H1 (cell line): Measurements from ENCODE around the gene ANKRD6. TPM values are rescaled to one million over a fixed set of nuclear protein-coding genes. Genes with fewer than 3 reads are reported as not detected.

Experiments used
- CTCF ChIA-PET: fragments of 300-600 bp; sonication (Branson Sonifier 250); formaldehyde crosslinking; loops from one replicate; lab custom pipeline; 2021; ENCODE audit not compliant: partially characterized antibody; lab: Charles Lee
- POLR2A ChIA-PET: fragments of 300-600 bp; sonication (Branson Sonifier 250); formaldehyde crosslinking; loops from one replicate; lab custom pipeline; 2021; ENCODE audit warnings: inconsistent platforms; ENCODE audit not compliant: partially characterized antibody; lab: Charles Lee
- DNase-seq, 2 experiments: peaks; one replicate each; pipeline versions ENCODE4 v3.0.0 to v3.0.0-alpha.2; 2010 to 2022; ENCODE audit warnings: low spot score in 2 of 2, low read depth in 1 of 2, mixed read lengths in 1 of 2
- FAIRE-seq: peaks from 2 replicates; lab custom pipeline; 2011; peaks lifted over from hg19 to GRCh38; lab: Jason Lieb, UNC
- H2AFZ ChIP-seq: 2 replicates; pipeline ENCODE4 v1.8.1; 2012; ENCODE audit warnings: low read length, inconsistent platforms
- H2AK5ac ChIP-seq: 2 replicates; pipeline ENCODE4 v1.6.1; 2013; ENCODE audit warnings: low read depth, low read length
- H2BK120ac ChIP-seq: replicated peaks from 2 replicates; pipeline ENCODE3; 2013; ENCODE audit warnings: low read depth, low read length, inconsistent platforms
- H2BK12ac ChIP-seq: 2 replicates; pipeline ENCODE4 v1.6.1; 2013; ENCODE audit warnings: low read depth, low read length
- H2BK15ac ChIP-seq: 2 replicates; pipeline ENCODE4 v1.6.1; 2013; ENCODE audit warnings: low read length
- H2BK20ac ChIP-seq: 2 replicates; pipeline ENCODE4 v1.6.1; 2013; ENCODE audit warnings: low read length
- H2BK5ac ChIP-seq: 2 replicates; pipeline ENCODE4 v1.6.1; 2013; ENCODE audit warnings: low read depth, low read length
- H3K14ac ChIP-seq: 2 replicates; pipeline ENCODE4 v1.6.1; 2013; ENCODE audit warnings: inconsistent platforms; ENCODE audit not compliant: insufficient read length
- H3K18ac ChIP-seq: 2 replicates; pipeline ENCODE4 v1.6.1; 2013; ENCODE audit warnings: low read length; ENCODE audit errors: extremely low read depth
- H3K23ac ChIP-seq: 2 replicates; pipeline ENCODE4 v1.6.1; 2013; ENCODE audit warnings: inconsistent platforms; ENCODE audit not compliant: insufficient read length
- H3K23me2 ChIP-seq: 2 replicates; pipeline ENCODE4 v1.6.1; 2013; ENCODE audit warnings: low read depth, low read length
- H3K27ac ChIP-seq: 2 replicates; pipeline ENCODE4 v1.6.1; 2011; ENCODE audit warnings: low read depth, low read length, inconsistent platforms
- H3K27me3 ChIP-seq, 4 experiments: replicated peaks in 1 of 4; 1 replicate in 1 of 4; 2 replicates in 3 of 4; pipeline versions ENCODE4 v1.6.1 to v1.8.1; 2011 to 2013; ENCODE audit warnings: low read length in 3 of 4, mild to moderate bottlenecking in 3 of 4, inconsistent platforms in 2 of 4, mixed read lengths in 2 of 4, moderate library complexity in 1 of 4; ENCODE audit not compliant: control insufficient read depth in 3 of 4, insufficient read depth in 3 of 4; ENCODE audit errors: extremely low read depth in 1 of 4
- H3K36me3 ChIP-seq, 4 experiments: 2 replicates each; pipeline versions ENCODE4 v1.6.1 to v1.8.1; 2011 to 2013; ENCODE audit warnings: mild to moderate bottlenecking in 4 of 4, low read length in 3 of 4, moderate library complexity in 2 of 4, control low read depth in 1 of 4, inconsistent platforms in 1 of 4; ENCODE audit not compliant: insufficient read depth in 4 of 4, control insufficient read depth in 2 of 4
- H3K4ac ChIP-seq: replicated peaks from 2 replicates; pipeline ENCODE3; 2013; ENCODE audit warnings: low read length, low read depth, mixed read lengths, inconsistent platforms; ENCODE audit not compliant: insufficient read length
- H3K4me1 ChIP-seq, 4 experiments: replicated peaks in 1 of 4; 1 replicate in 1 of 4; 2 replicates in 3 of 4; pipeline versions ENCODE4 v1.6.1 to v1.8.1; 2011 to 2013; ENCODE audit warnings: low read length in 3 of 4, inconsistent platforms in 2 of 4, mixed read lengths in 1 of 4; ENCODE audit not compliant: insufficient read depth in 4 of 4, control insufficient read depth in 3 of 4
- H3K4me2 ChIP-seq, 2 experiments: 2 replicates each; pipeline versions ENCODE4 v1.6.1 to v1.8.1; 2011 to 2013; ENCODE audit warnings: low read depth in 2 of 2, low read length in 2 of 2, control low read depth in 1 of 2, inconsistent platforms in 1 of 2, mild to moderate bottlenecking in 1 of 2; ENCODE audit not compliant: insufficient read depth in 1 of 2
- H3K4me3 ChIP-seq, 4 experiments: fragments of 200-600, 300-600 bp in 1 of 4; sonication (generic), shearing (Covaris generic), sonication (Bioruptor Twin) in 1 of 4; 2 replicates each; pipeline versions ENCODE4 v1.5.1 to v1.8.1; 2011 to 2016; ENCODE audit warnings: low read length in 4 of 4, low read depth in 3 of 4, control low read depth in 2 of 4, inconsistent platforms in 2 of 4, mild to moderate bottlenecking in 2 of 4, mixed read lengths in 1 of 4, moderate library complexity in 1 of 4; ENCODE audit not compliant: insufficient read depth in 2 of 4; ENCODE audit errors: extremely low read depth in 1 of 4
- H3K56ac ChIP-seq: replicated peaks from 2 replicates; pipeline ENCODE3; 2013; ENCODE audit warnings: low read depth, mild to moderate bottlenecking, mixed read lengths, low read length, inconsistent platforms; ENCODE audit not compliant: insufficient read length
- H3K79me1 ChIP-seq: 2 replicates; pipeline ENCODE4 v1.6.1; 2013; ENCODE audit warnings: low read depth, low read length, control low read depth
- H3K79me2 ChIP-seq, 2 experiments: 2 replicates each; pipeline versions ENCODE4 v1.6.1 to v1.8.1; 2012 to 2013; ENCODE audit warnings: low read length in 2 of 2, mild to moderate bottlenecking in 2 of 2, inconsistent platforms in 1 of 2; ENCODE audit not compliant: insufficient read depth in 2 of 2, control insufficient read depth in 1 of 2
- H3K9ac ChIP-seq, 4 experiments: replicated peaks in 1 of 4; 1 replicate in 1 of 4; 2 replicates in 3 of 4; pipeline versions ENCODE4 v1.6.1 to v1.8.1; 2011 to 2013; ENCODE audit warnings: low read depth in 3 of 4, low read length in 3 of 4, control low read depth in 2 of 4, mild to moderate bottlenecking in 2 of 4, moderate library complexity in 2 of 4, inconsistent platforms in 1 of 4; ENCODE audit errors: extremely low read depth in 1 of 4
- H3K9me3 ChIP-seq, 2 experiments: 2 replicates each; pipeline versions ENCODE4 v1.6.1 to v1.8.1; 2012 to 2013; ENCODE audit warnings: mild to moderate bottlenecking in 2 of 2, moderate library complexity in 2 of 2, control low read depth in 1 of 2, inconsistent platforms in 1 of 2, low read depth in 1 of 2, low read length in 1 of 2, mixed read lengths in 1 of 2; ENCODE audit not compliant: insufficient read depth in 2 of 2
- H4K20me1 ChIP-seq, 2 experiments: replicated peaks in 1 of 2; 2 replicates each; pipeline versions ENCODE3 to v1.8.1; 2011 to 2013; ENCODE audit warnings: inconsistent platforms in 2 of 2, low read length in 2 of 2, mild to moderate bottlenecking in 1 of 2; ENCODE audit not compliant: insufficient read depth in 2 of 2, control insufficient read depth in 1 of 2
- H4K5ac ChIP-seq: 2 replicates; pipeline ENCODE4 v1.6.1; 2013; ENCODE audit warnings: low read length, low read depth, mixed read lengths, inconsistent platforms; ENCODE audit not compliant: insufficient read length
- H4K8ac ChIP-seq: 2 replicates; pipeline ENCODE4 v1.8.0; 2013; ENCODE audit warnings: mild to moderate bottlenecking, moderate library complexity, low read length, inconsistent platforms; ENCODE audit not compliant: insufficient read depth; ENCODE audit errors: extremely low read depth
- H4K91ac ChIP-seq: replicated peaks from 2 replicates; pipeline ENCODE3; 2013; ENCODE audit warnings: low read length, mixed read lengths, inconsistent platforms; ENCODE audit not compliant: insufficient read length
- CTCF ChIP-seq, 3 experiments: IDR thresholded peaks; 1 replicate in 2 of 3; 2 replicates in 1 of 3; pipeline versions ENCODE4 v1.5.1 to v1.6.1; 2011; ENCODE audit warnings: low read length in 3 of 3, mild to moderate bottlenecking in 3 of 3, inconsistent platforms in 2 of 3, low read depth in 1 of 3, moderate library complexity in 1 of 3; ENCODE audit not compliant: insufficient read depth in 1 of 3; ENCODE audit errors: control extremely low read depth in 1 of 3
- POLR2A ChIP-seq, 2 experiments: IDR thresholded peaks; 1 replicate in 1 of 2; 2 replicates in 1 of 2; pipeline ENCODE4 v1.6.1; 2011; ENCODE audit warnings: low read depth in 2 of 2, low read length in 2 of 2, mild to moderate bottlenecking in 2 of 2; ENCODE audit errors: control extremely low read depth in 1 of 2
- RAD21 ChIP-seq, 2 experiments: IDR thresholded peaks in 1 of 2; conservative IDR thresholded peaks in 1 of 2; 2 replicates each; pipeline ENCODE4 v1.6.1; 2011; ENCODE audit warnings: low read depth in 2 of 2, low read length in 2 of 2, improper control_type of control experiment in 1 of 2, inconsistent platforms in 1 of 2, mild to moderate bottlenecking in 1 of 2, moderate library complexity in 1 of 2
- WGBS, 2 experiments: shearing (Covaris generic) in 1 of 2; methylation state at CpG; one replicate each; pipeline versions ENCODE4 v1.1.6 to v1.1.7; 2013 to 2015; ENCODE audit warnings: low lambda C conversion rate in 2 of 2, mixed read lengths in 2 of 2, inconsistent platforms in 1 of 2, low coverage in 1 of 2, missing lambda C conversion rate in 1 of 2; ENCODE audit not compliant: insufficient replicate concordance in 2 of 2, insufficient coverage in 1 of 2, insufficient read length in 1 of 2; ENCODE audit errors: extremely low coverage in 1 of 2, missing lambda C conversion rate in 1 of 2; 5-methylcytosine and 5-hydroxymethylcytosine counted together
- polyA plus RNA-seq, 7 experiments: library from polyadenylated mRNA; depleted of rRNA in 3 of 7; stranded (reverse) in 5 of 7; unstranded in 2 of 7; fragments of >200 nt in 5 of 7; fragments of 200-250 nt in 2 of 7; gene quantifications; 1 replicate in 5 of 7; 2 replicates in 1 of 7; 4 replicates in 1 of 7; pipeline versions ENCODE4 v1.2.1 to v1.2.3, GENCODE V29; 2011 to 2013; ENCODE audit warnings: missing spikeins in 2 of 7, mixed read lengths in 2 of 7
- total RNA-seq: library from RNA; stranded (reverse); fragmentation: NEBNext Ultra II Directional; extraction: Animal tissue kit (Norgen Biotek cat#: 25700); gene quantifications from 2 replicates; pipeline ENCODE4 v1.2.1, GENCODE V29; 2021

ANKRD6 gene
- total and polyA plus RNA-seq, 2 of the 8 experiments (the other 6 are each of a cell fraction or from before 2014, with no cell fraction given): 5.9 to 12.8 TPM

GRCh38 chr6:89481695-89482094, 48.7 kb downstream of the ANKRD6 start:
- Histone ChIP-seq H4K20me1 (no peaks in the 10 kb centered on the region), H3K36me3 (no peaks in the 10 kb centered on the region), H3K79me2 (no peaks in the 10 kb centered on the region), H4K5ac (no peak overlapping the region), H2BK15ac (peak overlapping the region; percentile 89; the same call in 1 of the 2 replicates), H3K4me2 (no peak overlapping the region), H3K18ac (peak overlapping the region; percentile 78; the same call in 1 of the 2 replicates), H3K4me3 (no peak overlapping the region), H3K4ac (no peak overlapping the region), H3K23me2 (no peaks in the 10 kb centered on the region), H4K91ac (peak overlapping the region; percentile 82), H2BK12ac (no peak overlapping the region), H3K27ac (no peak overlapping the region), H3K9ac (no peak overlapping the region), H2BK20ac (no peak overlapping the region; the same call in 1 of the 2 replicates), H2AFZ (no peak overlapping the region), H3K79me1 (no peaks in the 10 kb centered on the region), H3K14ac (no peak overlapping the region), H2BK120ac (no peak overlapping the region), H3K56ac (no peak overlapping the region), H3K27me3 (no peaks in the 10 kb centered on the region), H2BK5ac (no peak overlapping the region), H2AK5ac (no peak overlapping the region), H3K23ac (no peak overlapping the region), H3K4me1 (peaks cover 3 to 23% (median 7%) of the 10 kb centered on the region in 4 experiments), H4K8ac (no peak overlapping the region; the same call in 1 of the 2 replicates), H3K9me3 (no peaks in the 10 kb centered on the region)
- ChIA-PET CTCF (interaction anchor here (1.1 to 1.8 kb wide), 3 partner anchors 11 to 91 kb away, joined by 3 to 6 read pairs (median 4); no protein-coding TSS in a partner anchor), POLR2A (interaction anchor here (1.1 kb wide), 1 partner anchor 19 kb away, joined by 3 read pairs; no protein-coding TSS in a partner anchor)
- FAIRE-seq (no peak), DNase-seq (no peak)
- 95% methylated on average over 1 of the region's 1 CpG; no CpG with 5 or more reads in 1 of the 2 experiments for WGBS, 2 experiments
- TF ChIP-seq CTCF (IDR thresholded peaks at IDR 0.05; ENCODE audit: control extremely low read depth in 1 of 3, insufficient read depth in 1 of 3, low read depth in 1 of 3, low read length in 3 of 3): peak in 1 of 3 experiments; percentile 8; a peak in 1 of 4 replicates
- no peak for TF ChIP-seq POLR2A (IDR thresholded peaks at IDR 0.05; ENCODE audit: control extremely low read depth in 1 of 2, low read depth in 2 of 2, low read length in 2 of 2)
- TF ChIP-seq RAD21 (IDR thresholded peaks at IDR 0.05 in 1 of 2, conservative IDR thresholded peaks at IDR 0.05 in 1 of 2; ENCODE audit: low read depth in 2 of 2, low read length in 2 of 2): peak in 1 of 2 experiments; percentile 26; a peak in 3 of 4 replicates
